ENCODE data around the gene COL4A1.

The COL4A1 gene

GRCh38 chr13:110254751-110255553 is 52.0 kb downstream of the COL4A1 start:
- DNase-seq, result no peak

DNA sequence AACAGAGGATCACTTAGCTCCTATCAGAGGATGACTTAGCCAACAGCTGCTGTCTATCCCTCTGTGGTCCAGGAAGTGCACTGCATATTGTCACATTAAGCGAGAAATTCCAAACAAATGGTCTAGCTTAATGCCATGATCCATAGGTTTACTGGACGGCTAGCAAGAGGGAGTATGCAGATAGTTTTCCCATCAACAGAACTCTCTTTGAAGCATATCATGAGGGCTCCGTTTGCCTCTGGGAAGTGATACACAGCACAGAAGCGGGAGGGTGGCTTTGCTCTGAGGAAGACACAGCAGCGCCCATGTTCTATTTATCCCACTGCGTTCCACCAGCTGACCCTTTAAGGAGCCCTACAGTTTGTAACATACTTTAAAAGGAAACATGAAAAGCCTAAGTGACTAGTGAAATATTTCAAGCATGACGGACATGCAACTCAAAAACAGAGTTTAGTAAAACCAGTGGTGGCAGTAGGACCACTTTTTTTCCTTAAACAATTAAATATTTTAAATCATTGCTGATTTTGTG is 52.7 kb downstream of the COL4A1 start:
- no peak for DNase-seq

DNA sequence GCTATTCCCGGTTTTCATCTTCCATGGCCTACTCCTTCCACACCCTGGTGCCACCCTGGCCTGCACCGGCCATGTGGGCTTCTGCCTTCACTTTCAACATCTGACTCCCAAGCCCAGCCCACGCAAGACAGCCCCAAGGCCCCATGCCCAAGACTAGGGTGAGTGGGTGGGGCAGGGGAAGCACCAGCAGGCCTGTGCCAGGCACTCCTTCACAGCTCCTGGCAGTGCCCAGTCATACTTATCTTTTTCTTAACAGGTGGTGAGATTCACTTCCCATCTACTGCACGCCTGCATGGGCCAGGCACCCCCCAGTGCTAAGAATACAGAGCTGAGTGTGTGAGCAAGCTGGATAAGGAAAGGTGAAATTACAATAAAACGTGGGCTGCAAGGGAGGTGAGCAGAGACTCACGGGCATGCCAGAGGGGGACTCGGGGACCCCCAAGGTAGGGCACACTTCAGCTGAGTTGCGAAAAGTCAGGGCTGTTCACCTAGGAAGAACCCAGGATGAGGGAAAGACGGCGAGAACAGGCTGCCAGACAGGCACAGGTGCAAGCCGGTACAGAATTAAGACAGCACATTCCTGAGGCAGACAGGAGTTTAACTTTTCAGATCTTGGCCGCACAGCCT is 55.7 kb downstream of the COL4A1 start:
- no peak for DNase-seq

DNA sequence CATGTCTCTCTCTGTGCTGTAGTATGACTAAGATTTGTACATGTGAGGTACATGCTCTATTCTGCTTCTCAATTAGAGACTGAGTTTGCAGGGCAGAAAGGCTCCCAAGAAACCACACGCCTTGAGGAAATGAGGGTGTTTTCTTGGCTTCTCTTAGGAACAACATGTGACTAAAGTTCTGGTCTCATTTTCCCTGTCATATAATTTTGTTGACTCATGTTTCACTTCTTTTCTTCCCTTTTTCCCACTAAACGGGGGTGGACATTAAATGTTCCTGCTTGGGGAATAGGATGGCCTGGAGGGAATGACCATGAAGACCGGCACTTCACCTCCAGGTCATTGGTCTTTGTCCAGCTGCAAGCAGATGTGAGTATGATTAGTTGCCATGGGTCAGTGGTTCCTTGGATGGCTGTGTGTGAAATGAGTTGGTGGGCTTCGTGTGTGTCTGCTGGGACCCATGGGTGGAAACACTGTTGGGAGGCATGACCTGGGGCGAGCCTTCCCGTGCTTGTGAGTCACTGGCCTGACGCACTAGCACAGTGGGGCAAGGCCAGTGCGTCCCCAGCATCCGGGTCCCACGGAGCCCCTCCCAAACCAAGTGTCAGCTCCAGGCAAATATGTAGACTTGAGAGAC is 56.6 kb downstream of the COL4A1 start:
- no peak for DNase-seq

GRCh38 chr13:110249326-110249725 is 57.6 kb downstream of the COL4A1 start:
- no peak for DNase-seq

GRCh38 chr13:110248449-110249143 is 58.4 kb downstream of the COL4A1 start:
- no peak for DNase-seq

- DNase-seq, result no peak
These were observed 60.4 kb downstream of the COL4A1 start for GRCh38 chr13:110246530-110246929.

DNA sequence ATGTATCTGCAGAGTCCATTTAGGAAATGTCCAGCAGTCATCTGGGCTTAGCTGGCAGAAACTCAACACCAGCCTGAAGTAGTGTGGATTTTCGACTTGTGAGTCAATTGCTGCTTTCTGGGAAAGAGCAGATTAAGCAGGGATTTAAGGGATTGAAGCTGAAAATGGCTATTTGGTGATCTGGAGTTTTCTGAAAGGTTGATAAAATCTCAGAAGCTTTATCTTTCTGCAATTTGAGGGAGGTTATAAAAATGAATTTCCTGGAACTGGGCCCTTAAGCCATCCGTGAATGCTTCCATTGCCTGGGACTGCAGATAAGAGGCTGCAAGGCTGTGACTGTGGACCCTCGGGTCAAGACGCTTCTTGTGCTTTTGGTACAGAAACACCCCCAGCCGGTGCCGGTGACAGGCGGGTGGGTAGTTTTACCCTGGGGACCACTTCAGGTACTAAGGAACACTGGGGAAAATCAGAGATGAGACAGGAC is 61.5 kb downstream of the COL4A1 start:
- no peak for DNase-seq

DNA sequence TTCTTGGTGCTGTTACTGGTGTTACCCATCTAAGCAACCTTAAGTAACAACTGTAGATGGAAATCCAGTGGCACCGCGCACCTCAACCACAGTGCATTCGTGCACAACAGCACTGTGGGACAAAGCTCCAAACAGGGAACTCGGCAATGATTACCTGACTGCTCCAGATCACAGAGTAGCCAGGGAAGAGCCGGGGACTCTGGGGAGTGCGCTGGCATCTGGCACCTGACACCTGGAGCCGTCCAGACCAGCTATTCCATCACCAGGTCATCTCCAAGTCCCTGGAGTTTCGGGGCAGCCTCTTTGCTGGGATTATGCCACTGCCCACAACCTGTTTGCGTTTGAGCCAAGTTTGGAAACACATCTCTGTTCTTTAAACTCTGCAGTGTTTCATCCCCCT is 62.0 kb downstream of the COL4A1 start:
- DNase-seq, result no peak

- DNase-seq, result no peak
These were observed 62.7 kb downstream of the COL4A1 start for GRCh38 chr13:110244071-110244830.

GRCh38 chr13:110242615-110243014 is 64.3 kb downstream of the COL4A1 start:
- no peak for DNase-seq

DNA sequence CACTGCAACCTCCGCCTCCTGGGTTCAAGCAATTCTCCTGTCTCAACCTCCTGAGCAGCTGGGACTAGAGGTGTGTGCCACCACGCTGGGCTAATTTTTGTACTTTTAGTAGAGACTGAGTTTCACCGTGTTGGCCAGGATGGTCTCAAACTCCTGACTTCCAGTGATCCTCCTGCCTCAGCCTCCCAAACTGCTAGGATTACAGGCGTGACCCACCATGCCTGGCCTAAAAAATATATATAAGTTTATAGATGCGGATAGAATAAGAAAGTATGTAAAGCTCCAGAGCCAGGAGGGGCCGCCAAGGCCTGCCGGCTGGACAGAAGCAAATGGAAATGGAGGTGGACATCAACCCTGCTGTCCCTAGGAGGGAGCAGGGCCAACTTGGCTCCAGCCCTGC is 66.0 kb downstream of the COL4A1 start:
- no peak for DNase-seq

DNA sequence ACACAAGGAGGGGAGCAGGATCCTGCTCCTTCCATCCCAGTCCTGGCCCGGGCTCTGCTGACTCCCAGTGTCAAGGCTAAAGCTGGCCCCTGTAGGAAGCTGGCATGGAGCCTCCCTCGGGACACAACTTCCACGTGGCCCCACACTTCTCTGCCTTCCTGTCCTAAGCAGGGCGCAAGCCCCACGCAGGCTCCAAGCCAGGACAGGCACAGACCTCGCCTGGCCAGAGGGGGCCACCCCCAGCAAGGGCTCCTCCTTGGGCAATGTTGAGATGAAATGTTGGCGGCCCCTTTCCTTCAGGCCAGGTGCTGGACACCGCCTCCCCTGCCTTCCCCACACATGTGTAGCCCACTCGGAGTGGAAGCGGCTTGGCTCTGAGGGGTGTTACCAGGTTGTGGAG is 66.6 kb downstream of the COL4A1 start:
- DNase-seq, result no peak

- DNase-seq, result no peak
These were observed 67.5 kb downstream of the COL4A1 start for GRCh38 chr13:110239280-110240125.

GRCh38 chr13:110238818-110239195 is 68.2 kb downstream of the COL4A1 start:
- no peak for DNase-seq

GRCh38 chr13:110237875-110238817 is 68.8 kb downstream of the COL4A1 start:
- DNase-seq, result no peak

GRCh38 chr13:110236831-110237261 is 70.1 kb downstream of the COL4A1 start:
- no peak for DNase-seq

- no peak for DNase-seq
These were observed 70.5 kb downstream of the COL4A1 start for GRCh38 chr13:110236431-110236830.

DNA sequence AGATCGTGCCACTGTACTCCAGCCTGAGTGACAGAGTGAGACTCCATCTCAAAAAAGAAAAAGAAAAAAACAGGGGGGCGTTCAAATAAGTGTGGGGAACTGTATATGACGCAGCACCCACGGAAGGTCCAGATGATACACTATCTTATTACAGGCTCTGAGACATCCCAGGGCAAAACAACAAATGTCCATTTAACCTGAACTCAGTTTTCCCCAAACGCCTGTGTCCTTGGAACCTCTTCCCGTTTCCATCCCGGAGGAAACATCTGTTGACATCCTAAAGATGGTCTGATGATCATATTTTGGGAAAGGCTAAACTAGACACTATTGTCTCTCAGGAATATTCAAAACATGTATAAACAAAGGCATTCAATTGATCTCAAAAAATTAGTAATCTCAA is 72.4 kb downstream of the COL4A1 start:
- DNase-seq, result no peak

DNA sequence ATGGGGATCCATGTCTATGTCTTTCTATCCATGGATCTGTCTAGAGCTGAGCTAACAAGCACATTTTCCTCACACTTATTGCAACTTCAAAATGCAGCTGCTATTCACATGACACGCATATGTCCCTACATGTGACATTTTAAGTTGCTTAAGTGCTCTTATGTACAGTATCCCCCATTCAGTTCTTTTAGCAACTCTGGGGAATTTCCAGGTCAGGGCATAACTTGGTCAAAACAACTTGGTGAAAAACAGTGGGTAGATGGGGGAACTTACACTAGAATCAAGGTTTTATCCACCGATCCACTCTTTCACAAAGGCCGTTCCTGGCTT is 73.0 kb downstream of the COL4A1 start:
- DNase-seq, result no peak
